OCI-LY3 (cell line): Measurements from ENCODE around the gene FAM76A.
"Not testable (repeated sequence)": the region's sequence is repeated elsewhere in the genome, so short reads cannot be mapped to it uniquely, and the experiment has no call there.

ENCODE experiments used
- H2AFZ ChIP-seq: fragments of 200-600, 300-600 bp; shearing (Covaris generic); 2 replicates; pipeline ENCODE4 v1.6.0; 2014; ENCODE audit warnings: antibody characterized with exemption, low read depth, low read length
- H3K27ac ChIP-seq: fragments of 200-600, 300-600 bp; sonication (generic); 2 replicates; pipeline ENCODE4 v1.5.1; 2014; ENCODE audit warnings: mild to moderate bottlenecking, low read length, moderate library complexity, mixed read lengths
- H3K27me3 ChIP-seq: fragments of 200-600, 300-600 bp; sonication (generic); 2 replicates; pipeline ENCODE4 v1.6.1; 2014; ENCODE audit warnings: low read depth, low read length, mixed read lengths
- H3K36me3 ChIP-seq: fragments of 200-600, 300-600 bp; sonication (generic); replicated peaks from 2 replicates; pipeline ENCODE3; 2014; ENCODE audit warnings: low read depth, low read length, mixed read lengths
- H3K4me1 ChIP-seq: fragments of 300-600, 200-600 bp; sonication (generic); 2 replicates; pipeline ENCODE4 v1.6.1; 2014; ENCODE audit warnings: low read length, mixed read lengths
- H3K4me2 ChIP-seq: fragments of 200-600, 300-600 bp; sonication (generic); 2 replicates; pipeline ENCODE4 v1.6.1; 2014; ENCODE audit warnings: low read length, mixed read lengths
- H3K4me3 ChIP-seq: fragments of 300-600, 200-600 bp; sonication (generic); 2 replicates; pipeline ENCODE4 v1.5.1; 2014; ENCODE audit warnings: antibody characterized with exemption, mild to moderate bottlenecking, low read length, moderate library complexity
- H3K79me2 ChIP-seq: fragments of 300-600, 200-600 bp; shearing (Covaris generic); 2 replicates; pipeline ENCODE4 v1.6.1; 2014; ENCODE audit warnings: mild to moderate bottlenecking, low read length, mixed read lengths
- H3K9ac ChIP-seq: fragments of 300-600, 200-600 bp; shearing (Covaris generic); 2 replicates; pipeline ENCODE4 v1.6.0; 2014; ENCODE audit warnings: mild to moderate bottlenecking, low read length, moderate library complexity
- H3K9me3 ChIP-seq: fragments of 200-600, 300-600 bp; shearing (Covaris generic); 2 replicates; pipeline ENCODE4 v1.6.1; 2014; ENCODE audit warnings: low read length, mixed read lengths; ENCODE audit not compliant: insufficient read depth
- H4K20me1 ChIP-seq: fragments of 200-600, 300-600 bp; sonication (generic); 2 replicates; pipeline ENCODE4 v1.6.1; 2016; ENCODE audit warnings: low read length, mixed read lengths; ENCODE audit not compliant: insufficient read depth
- CTCF ChIP-seq: fragments of 200-600, 300-600 bp; sonication (generic); IDR thresholded peaks from 2 replicates; pipeline ENCODE4 v1.5.1; 2014; ENCODE audit warnings: antibody characterized with exemption, low read length, low read depth
- EZH2phosphoT487 ChIP-seq: fragments of 200-600 bp; shearing (Covaris generic); IDR thresholded peaks from 2 replicates; pipeline ENCODE4 v1.6.1; 2018; ENCODE audit warnings: antibody characterized with exemption, mixed run types, low read depth

The FAM76A gene

GRCh38 chr1:27806758-27807157 lies 81.0 kb downstream of the FAM76A start:
- Histone ChIP-seq H3K27me3 (no peaks in the 10 kb centered on the region), H3K27ac (no peak overlapping the region)
- TF ChIP-seq CTCF (no peak), EZH2phosphoT487 (no peak)

GRCh38 chr1:27807385-27807784 lies 81.6 kb downstream of the FAM76A start:
- Histone ChIP-seq H3K4me1 (no peaks in the 10 kb centered on the region), H3K9ac (no peak overlapping the region), H3K27ac (no peak overlapping the region), H3K4me3 (no peak overlapping the region), H3K79me2 (no peaks in the 10 kb centered on the region), H3K36me3 (peaks cover 8% of the 10 kb centered on the region), H3K27me3 (no peaks in the 10 kb centered on the region), H2AFZ (no peak overlapping the region), H3K9me3 (no peaks in the 10 kb centered on the region), H3K4me2 (no peak overlapping the region), H4K20me1 (no peaks in the 10 kb centered on the region)
- no peak for TF ChIP-seq CTCF
- no peak for TF ChIP-seq EZH2phosphoT487

More at GRCh38 chr1:27806758-27807157, 81.0 kb downstream of the FAM76A start:
- no peaks in the 10 kb centered on the region for H3K9me3 ChIP-seq
- no peaks in the 10 kb centered on the region for H3K4me1 ChIP-seq
- H3K4me3 ChIP-seq: no peak overlapping the region
- H3K36me3 ChIP-seq: peaks cover 11% of the 10 kb centered on the region
- no peak overlapping the region for H3K9ac ChIP-seq
- H2AFZ ChIP-seq: no peak overlapping the region
- no peaks in the 10 kb centered on the region for H3K79me2 ChIP-seq
- no peaks in the 10 kb centered on the region for H4K20me1 ChIP-seq
- H3K4me2 ChIP-seq: no peak overlapping the region

GRCh38 chr1:27808131-27808530 lies 82.4 kb downstream of the FAM76A start:
- not testable (repeated sequence) for H3K27me3 ChIP-seq, H3K4me2 ChIP-seq, H3K9me3 ChIP-seq, H2AFZ ChIP-seq, H3K27ac ChIP-seq, H4K20me1 ChIP-seq, H3K36me3 ChIP-seq, H3K4me3 ChIP-seq, H3K4me1 ChIP-seq, H3K9ac ChIP-seq, H3K79me2 ChIP-seq

GRCh38 chr1:27809883-27810282 lies 84.1 kb downstream of the FAM76A start:
- no peaks in the 10 kb centered on the region for H3K4me1 ChIP-seq
- H3K4me3 ChIP-seq: no peak overlapping the region
- peaks cover 4% of the 10 kb centered on the region for H3K36me3 ChIP-seq

More at GRCh38 chr1:27809883-27810282, 84.1 kb downstream of the FAM76A start:
- Histone ChIP-seq H3K79me2 (no peaks in the 10 kb centered on the region), H3K27ac (no peak overlapping the region), H3K9ac (no peak overlapping the region), H3K9me3 (no peaks in the 10 kb centered on the region), H3K4me2 (no peak overlapping the region), H2AFZ (no peak overlapping the region), H4K20me1 (no peaks in the 10 kb centered on the region), H3K27me3 (no peaks in the 10 kb centered on the region)
- TF ChIP-seq EZH2phosphoT487: no peak
- TF ChIP-seq CTCF: no peak
